Left ventricle myocardium inferior (tissue), 1 donor: ENCODE data around the gene DNAAF3. TPM values are rescaled to one million over a fixed set of nuclear protein-coding genes. Genes with fewer than 3 reads are reported as not detected.
A peak's percentile ranks its signal among the peaks of the same experiment; 100 is the strongest.
"Not testable (repeated sequence)": the region's sequence is repeated elsewhere in the genome, so short reads cannot be mapped to it uniquely, and the experiment has no call there.

ENCODE experiments used
- DNase-seq: peaks from one replicate; pipeline ENCODE4 v3.0.0-alpha.2; 2020
- H3K27ac ChIP-seq: fragments of 200-600 bp; replicated peaks from 2 replicates; pipeline ENCODE4 v1.8.0; 2021
- H3K27me3 ChIP-seq: fragments of 200-600 bp; 2 replicates; pipeline ENCODE4 v1.8.0; 2021; ENCODE audit warnings: low read depth
- H3K36me3 ChIP-seq: fragments of 200-600 bp; 2 replicates; pipeline ENCODE4 v1.8.0; 2021
- H3K4me1 ChIP-seq: fragments of 200-600 bp; 2 replicates; pipeline ENCODE4 v1.8.0; 2021
- H3K4me3 ChIP-seq: fragments of 200-600 bp; 2 replicates; pipeline ENCODE4 v1.8.0; 2021; ENCODE audit warnings: mild to moderate bottlenecking, moderate library complexity
- H3K9me3 ChIP-seq: fragments of 200-600 bp; replicated peaks from 2 replicates; pipeline ENCODE4 v1.8.0; 2021
- CTCF ChIP-seq: fragments of 200-600 bp; IDR thresholded peaks from 2 replicates; pipeline ENCODE4 v1.8.0; 2021; ENCODE audit warnings: antibody characterized with exemption, mild to moderate bottlenecking, borderline replicate concordance
- intact Hi-C: fragments of 100-400 bp; cut with micrococcal nuclease; formaldehyde crosslinking; loops from one replicate; pipeline ENCODE4 v1.11.0; 2022
- total RNA-seq: library from RNA; stranded (reverse); fragmentation: NEBNext Ultra II Directional; extraction: Animal tissue kit (Norgen Biotek cat#: 25700); gene quantifications from one replicate; pipeline ENCODE4 v1.2.1, GENCODE V29; 2021
- donor health status: DM: no; HTN: yes; CAD: no; lungs with severe emphysema.

Gene DNAAF3
- total RNA-seq, 1 donor from 2014 or later, result 1.8 TPM

DNA sequence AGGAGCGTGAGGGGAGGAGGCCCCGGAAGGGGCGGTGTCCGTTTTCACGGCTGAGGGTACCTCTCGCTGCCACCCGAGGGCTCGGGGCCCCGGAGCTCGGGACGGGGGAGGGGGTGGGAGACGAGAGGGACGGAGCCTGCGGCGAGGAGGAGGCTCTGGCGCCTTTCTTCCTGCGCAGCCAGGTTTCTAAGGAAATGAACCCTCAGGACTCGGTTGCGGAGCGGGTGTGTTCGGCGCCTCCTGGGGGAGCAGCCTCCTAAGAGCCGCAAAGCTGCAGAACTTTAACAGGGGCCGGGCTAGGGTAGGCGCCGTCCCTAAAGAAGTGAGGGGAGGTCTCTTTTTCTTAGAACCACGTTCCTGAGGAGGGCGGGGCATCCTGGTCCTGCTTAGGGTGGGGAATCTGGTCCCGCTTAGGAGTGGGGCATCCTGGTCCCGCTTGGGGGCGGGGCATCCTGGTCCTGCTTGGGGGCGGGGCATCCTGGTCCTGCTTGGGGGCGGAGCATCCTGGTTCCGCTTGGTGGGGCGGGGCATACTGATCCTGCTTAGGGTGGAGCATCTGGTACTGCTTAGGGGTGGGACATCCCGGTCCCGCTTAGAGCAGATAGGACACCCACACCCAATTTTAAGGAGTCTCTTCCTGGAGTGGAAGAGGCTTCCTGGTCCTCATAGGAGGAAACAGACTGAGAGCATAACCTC lies 7.4 kb upstream of the DNAAF3 start:
- Histone ChIP-seq H3K27ac (peak overlapping the region; percentile 36), H3K27me3 (peaks cover 99% of the 10 kb centered on the region), H3K4me1 (peaks cover 15% of the 10 kb centered on the region), H3K9me3 (no peaks in the 10 kb centered on the region), H3K4me3 (peak overlapping the region; percentile 60), H3K36me3 (no peaks in the 10 kb centered on the region)
- TF ChIP-seq CTCF, result no peak
- DNase-seq, result peak; percentile 63
- intact Hi-C loops, result no loop called here

GRCh38 chr19:55173186-55173713 lies 6.8 kb upstream of the DNAAF3 start:
- Histone ChIP-seq H3K27me3 (peaks cover 99% of the 10 kb centered on the region), H3K27ac (peak overlapping the region; percentile 36), H3K4me3 (peak overlapping the region; percentile 60), H3K9me3 (no peaks in the 10 kb centered on the region), H3K4me1 (peaks cover 12% of the 10 kb centered on the region), H3K36me3 (no peaks in the 10 kb centered on the region)
- intact Hi-C loops, result no loop called here
- DNase-seq, result no peak
- no peak for TF ChIP-seq CTCF

DNA sequence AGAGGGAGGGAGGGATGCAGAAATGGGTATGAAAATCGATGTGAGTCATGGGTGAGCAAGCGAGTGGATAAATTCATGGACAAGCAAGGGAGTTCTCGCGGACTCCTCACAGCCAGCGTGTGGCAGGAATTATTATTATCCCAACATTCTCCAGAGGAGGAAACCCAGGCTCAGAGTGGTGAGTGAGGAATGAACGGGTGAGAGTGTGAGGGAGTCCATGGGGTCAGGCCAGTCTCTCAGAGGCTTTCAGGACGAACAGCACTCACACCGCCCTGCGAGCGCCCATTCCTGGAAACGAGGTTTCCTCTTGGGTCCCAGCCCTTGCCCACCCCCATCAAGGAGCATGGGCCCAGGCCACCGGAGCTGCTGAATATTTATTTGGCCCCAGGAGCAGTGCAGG lies 6.3 kb upstream of the DNAAF3 start:
- Histone ChIP-seq H3K4me1 (peaks cover 12% of the 10 kb centered on the region), H3K27ac (no peak overlapping the region), H3K36me3 (no peaks in the 10 kb centered on the region), H3K9me3 (no peaks in the 10 kb centered on the region), H3K4me3 (peak overlapping the region; percentile 60), H3K27me3 (peaks cover 99% of the 10 kb centered on the region)
- no peak for TF ChIP-seq CTCF
- no peak for DNase-seq
- intact Hi-C loops, result no loop called here

DNA sequence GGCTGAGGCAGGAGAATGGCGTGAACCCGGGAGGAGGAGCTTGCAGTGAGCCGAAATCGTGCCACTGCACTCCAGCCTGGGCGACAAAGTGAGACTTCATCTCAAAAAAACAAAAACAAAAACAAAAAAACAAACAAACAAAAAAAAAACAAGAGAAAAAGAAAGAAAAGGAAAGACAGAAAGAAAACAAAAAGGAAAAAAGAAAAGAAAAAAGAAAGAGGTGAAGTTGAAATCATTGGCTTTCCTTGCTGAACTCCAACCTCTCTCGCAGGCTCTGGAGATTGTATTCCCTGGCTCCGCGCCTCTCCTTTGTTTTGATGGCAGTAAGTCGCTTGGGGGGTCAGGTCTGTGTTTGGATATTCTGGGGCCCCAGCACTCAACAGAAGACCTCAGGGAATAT lies 5.9 kb upstream of the DNAAF3 start:
- H3K4me3 ChIP-seq, intact Hi-C loops, DNase-seq, H3K9me3 ChIP-seq, H3K27ac ChIP-seq, H3K36me3 ChIP-seq: not testable (repeated sequence)
- H3K4me1 ChIP-seq, result peaks cover 15% of the 10 kb centered on the region
- peaks cover 99% of the 10 kb centered on the region for H3K27me3 ChIP-seq

DNA sequence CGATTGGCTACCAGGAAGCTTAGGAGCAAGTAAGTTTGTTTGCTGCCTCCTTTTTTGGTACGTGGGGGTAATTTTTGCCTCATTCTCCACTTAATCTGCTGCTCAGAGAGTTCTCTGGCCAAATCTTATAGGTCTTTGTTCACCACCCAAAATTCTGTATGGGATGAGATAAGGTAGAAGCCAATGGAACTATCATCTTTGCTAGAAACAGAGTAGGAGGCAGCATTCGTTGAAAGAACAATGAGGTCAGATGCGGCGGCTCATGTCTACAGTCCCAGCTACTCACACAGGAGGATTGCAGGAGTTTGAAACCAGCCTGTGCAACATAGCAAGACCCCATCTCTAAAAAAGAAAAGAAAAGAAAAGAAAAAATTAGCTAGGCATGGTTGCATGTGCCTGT lies 5.0 kb upstream of the DNAAF3 start:
- Histone ChIP-seq H3K27me3 (peaks cover 99% of the 10 kb centered on the region), H3K9me3 (no peaks in the 10 kb centered on the region), H3K4me1 (peaks cover 23% of the 10 kb centered on the region), H3K36me3 (no peaks in the 10 kb centered on the region), H3K4me3 (no peak overlapping the region), H3K27ac (no peak overlapping the region)
- intact Hi-C loops, result no loop called here
- no peak for DNase-seq
- TF ChIP-seq CTCF, result no peak

- no peak for TF ChIP-seq CTCF
- no peak for DNase-seq
- Histone ChIP-seq H3K9me3 (no peaks in the 10 kb centered on the region), H3K4me3 (no peak overlapping the region), H3K36me3 (no peaks in the 10 kb centered on the region), H3K4me1 (peaks cover 29% of the 10 kb centered on the region), H3K27ac (no peak overlapping the region), H3K27me3 (peaks cover 98% of the 10 kb centered on the region)
- intact Hi-C loops, result no loop called here
Observed at GRCh38 chr19:55169136-55169535, 2.7 kb upstream of the DNAAF3 start.
